SIG-M5 (cell line): ENCODE measurements around the gene GIPC2.
"Not testable (repeated sequence)": the region's sequence is repeated elsewhere in the genome, so short reads cannot be mapped to it uniquely, and the experiment has no call there.

Experiments
- DNase-seq: peaks from one replicate; lab custom pipeline; 2025; lab: John Stamatoyannopoulos, UW

Gene GIPC2

DNA sequence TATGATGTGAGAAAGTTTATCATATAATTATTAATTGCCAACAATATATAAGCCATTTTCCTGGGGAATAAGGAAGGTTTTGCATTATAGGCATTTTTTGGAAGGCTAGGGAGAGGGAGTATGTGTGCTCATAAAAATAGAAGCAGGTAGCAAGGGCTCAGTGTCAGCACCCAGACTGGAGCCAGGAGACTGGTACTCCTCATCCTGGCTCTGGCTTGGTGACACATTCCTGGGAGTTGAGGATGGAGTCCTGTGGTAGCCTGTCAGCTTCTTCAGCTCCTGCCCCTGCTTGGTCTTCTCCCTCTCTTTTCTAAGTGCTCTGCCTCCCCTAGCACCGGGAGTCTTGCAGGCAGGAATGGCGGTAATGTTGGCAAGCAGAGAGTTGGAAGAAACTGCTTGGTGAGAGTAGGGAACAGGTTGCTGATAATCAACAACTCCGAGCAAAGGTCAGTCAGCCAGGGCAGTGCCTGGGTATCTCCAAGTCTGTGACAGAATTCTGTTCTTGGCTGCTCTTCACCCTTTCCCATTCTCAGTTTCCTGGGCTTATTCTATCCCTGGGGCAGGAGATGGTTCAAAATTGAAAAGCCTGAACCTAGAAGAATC lies 23.0 kb downstream of the GIPC2 start:
- no peak for DNase-seq

DNA sequence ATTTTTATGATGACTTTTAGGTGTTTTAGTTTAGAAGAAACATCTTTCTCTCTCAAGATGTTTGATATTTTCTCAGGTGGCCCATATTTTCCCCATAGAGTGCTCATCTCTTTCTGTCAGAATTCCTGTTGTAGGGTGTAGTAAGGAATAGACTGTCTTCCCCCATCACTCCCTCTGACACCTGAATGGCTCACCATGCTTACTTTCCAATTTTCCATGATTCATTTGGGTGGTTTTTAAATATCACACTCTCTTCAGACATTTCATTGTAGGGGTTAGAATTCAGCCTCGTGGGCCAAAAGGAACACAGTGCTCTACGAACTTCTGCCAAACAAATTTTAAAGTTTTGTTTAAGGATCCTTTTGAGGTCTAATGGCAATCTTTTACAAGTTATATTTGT lies 24.0 kb downstream of the GIPC2 start:
- no peak for DNase-seq

GRCh38 chr1:78070210-78070609 lies 24.4 kb downstream of the GIPC2 start:
- no peak for DNase-seq

GRCh38 chr1:78070758-78071157 lies 25.0 kb downstream of the GIPC2 start:
- no peak for DNase-seq

DNA sequence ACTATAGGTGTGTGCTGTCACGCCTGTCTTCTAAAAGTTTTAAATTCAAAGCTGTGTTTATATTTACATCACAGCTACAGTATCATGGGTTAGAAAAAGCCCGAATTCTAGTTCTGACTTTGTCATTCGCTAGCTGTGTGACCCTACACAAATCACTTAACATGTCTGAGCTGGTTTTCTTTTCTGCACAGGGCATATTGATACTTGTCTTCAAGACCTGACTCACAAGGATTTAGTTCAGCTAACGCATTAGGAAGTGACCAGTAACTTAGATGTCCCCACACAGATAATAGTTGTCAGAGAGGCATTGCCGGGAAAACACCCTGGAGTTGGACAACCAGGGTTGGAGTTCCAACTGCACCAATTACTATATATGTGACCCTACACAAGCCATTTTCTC lies 25.9 kb downstream of the GIPC2 start:
- no peak for DNase-seq

DNA sequence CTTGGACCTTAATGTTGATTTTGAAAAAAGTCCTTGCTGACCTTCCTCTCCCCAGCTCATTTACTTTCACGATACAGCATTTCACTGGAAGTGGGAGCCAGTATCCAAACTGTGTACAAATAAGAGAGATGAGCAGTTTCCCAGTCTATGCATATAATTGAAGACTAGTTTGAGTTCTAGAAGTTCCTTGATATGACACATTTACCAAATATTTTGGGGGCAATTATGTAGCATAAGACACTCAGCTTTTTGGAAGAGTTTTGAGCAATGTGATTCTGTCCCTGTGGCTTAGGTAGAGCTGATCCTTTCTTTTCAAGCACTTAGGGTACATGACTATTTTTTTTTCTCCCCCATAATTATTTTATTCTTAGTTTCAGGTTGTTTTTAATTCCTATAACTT lies 26.4 kb downstream of the GIPC2 start:
- no peak for DNase-seq

GRCh38 chr1:78073441-78073840 lies 27.7 kb downstream of the GIPC2 start:
- DNase-seq = no peak

DNA sequence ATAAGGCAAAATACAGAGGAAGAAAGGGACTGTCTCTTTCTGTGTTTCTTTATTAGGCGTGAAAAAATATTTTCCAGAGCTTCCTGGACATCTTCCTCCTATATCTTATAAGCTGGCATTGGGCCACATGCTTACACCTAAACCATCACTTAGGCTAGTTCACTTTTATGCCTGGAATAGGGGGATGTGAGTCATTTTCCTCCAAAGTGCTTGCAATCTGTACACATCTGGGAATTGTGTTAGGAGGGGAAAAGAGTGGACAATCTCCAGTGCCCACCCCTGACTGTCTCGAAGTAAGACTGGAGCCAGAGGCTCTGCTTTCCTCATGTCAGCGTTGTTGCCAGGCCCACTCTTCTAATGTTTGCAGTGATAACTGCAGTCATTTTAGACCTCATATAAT lies 29.9 kb downstream of the GIPC2 start:
- DNase-seq = no peak

GRCh38 chr1:78078358-78078757 lies 32.6 kb downstream of the GIPC2 start:
- DNase-seq = no peak

- no peak for DNase-seq
Measured at GRCh38 chr1:78079580-78079979, 33.8 kb downstream of the GIPC2 start.

DNA sequence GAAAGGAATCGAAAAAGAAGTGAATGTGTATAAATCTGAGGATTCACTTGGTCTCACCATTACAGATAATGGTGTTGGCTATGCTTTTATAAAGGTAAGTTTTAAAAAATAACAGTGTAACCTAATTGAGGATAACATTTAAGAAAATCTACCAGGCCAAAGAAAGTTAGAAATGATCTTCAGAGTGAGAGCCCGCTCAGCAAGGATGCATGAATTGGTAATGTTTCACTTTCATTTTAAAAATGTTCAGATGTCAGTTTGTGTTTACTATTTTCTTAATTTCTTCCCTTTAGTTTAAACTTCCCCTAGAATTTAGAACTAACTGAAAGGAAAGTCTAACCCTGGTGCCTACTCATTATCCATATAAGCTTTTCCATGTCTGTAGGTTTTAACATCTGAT lies 35.0 kb downstream of the GIPC2 start:
- no peak for DNase-seq

DNA sequence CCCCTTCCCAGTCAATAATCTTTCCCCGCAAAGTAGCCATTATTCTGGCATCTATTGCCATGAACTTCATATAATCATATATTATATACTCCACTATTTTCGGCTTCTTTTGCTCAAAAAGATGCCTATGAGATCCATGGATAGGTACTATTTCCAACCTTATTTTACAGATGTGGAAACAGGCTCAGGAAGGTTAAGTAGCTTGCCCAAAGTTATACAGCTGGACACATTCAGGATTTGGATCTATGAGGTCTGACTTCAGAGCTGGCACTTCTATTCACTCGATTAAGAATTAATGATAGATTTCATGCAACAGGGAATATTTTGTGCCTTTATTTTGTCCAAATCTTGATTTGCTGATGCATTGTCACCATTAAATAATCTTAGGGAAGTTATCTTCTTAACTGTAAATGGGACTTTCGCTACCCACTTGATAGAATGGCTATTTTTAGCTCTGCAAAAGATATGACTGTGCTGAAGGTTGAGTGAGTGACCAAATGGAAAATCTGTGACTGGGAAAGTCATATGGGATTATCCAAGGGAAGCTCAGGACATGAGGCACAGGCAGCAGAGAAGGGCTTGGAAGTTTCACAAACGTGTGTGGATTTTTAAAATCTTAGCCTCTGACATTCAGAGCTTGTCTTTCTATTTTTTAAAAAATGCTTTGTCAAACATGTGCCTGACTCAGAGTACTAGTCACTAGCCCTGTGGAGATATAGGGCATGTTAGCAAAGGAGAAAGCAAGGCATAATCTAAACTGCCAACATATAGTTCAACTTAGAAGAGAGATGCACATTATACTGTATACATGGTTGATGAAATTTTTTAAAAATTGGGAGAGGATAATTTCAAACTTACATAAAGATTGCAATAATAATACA lies 36.5 kb downstream of the GIPC2 start:
- no peak for DNase-seq

GRCh38 chr1:78084639-78085038 lies 38.9 kb downstream of the GIPC2 start:
- not testable (repeated sequence) for DNase-seq

- no peak for DNase-seq
Measured at GRCh38 chr1:78086697-78087096, 40.9 kb downstream of the GIPC2 start.

DNA sequence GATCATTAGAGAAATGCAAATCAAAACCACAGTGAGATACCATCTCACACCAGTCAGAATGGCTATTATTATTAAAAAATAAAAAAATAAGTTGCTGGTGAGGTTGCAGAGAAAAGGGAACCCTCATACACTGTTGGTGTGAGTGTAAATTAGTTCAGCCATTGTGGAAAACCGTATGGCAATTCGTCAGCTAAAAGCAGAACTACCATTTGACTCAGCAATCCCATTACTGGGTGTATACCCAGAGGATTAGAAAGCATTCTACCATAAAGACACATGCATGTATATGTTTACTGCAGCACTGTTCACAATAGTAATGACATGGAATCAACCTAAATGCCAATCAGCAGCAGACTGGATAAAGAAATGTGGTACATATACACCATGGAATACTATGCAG lies 42.2 kb downstream of the GIPC2 start:
- no peak for DNase-seq

GRCh38 chr1:78088486-78088885 lies 42.7 kb downstream of the GIPC2 start:
- DNase-seq = no peak

- DNase-seq = no peak
Measured at GRCh38 chr1:78089010-78089409, 43.2 kb downstream of the GIPC2 start.

DNA sequence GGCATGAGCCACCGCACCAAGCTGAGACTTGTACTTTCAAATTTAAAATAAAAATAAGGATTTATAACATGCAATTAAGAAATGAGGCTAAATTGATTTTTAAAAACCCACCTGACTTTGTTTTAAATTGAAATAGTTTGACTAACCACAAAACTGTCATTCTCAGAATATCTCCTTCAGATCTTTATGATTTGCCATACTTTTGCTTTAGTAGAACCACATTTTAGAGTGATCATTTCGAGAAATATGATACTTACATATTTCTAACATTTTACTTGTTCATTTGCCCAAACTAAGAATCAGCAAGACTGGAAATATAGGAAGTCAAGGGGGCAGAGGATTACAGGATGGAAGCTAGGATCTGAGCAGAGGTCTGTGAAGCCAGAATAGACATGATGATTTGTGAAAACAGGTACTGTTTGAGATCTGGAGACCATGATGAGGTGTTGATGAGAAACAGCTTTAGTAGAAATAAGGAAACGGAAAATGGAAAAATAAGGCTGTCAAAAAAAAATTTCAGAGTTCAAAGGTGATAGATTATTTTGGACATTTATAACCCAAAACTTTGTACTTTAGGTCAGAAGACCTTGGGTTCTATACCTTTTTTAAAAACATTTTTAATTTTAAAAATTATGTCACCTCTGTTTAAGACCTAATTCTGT lies 44.8 kb downstream of the GIPC2 start:
- DNase-seq = no peak

DNA sequence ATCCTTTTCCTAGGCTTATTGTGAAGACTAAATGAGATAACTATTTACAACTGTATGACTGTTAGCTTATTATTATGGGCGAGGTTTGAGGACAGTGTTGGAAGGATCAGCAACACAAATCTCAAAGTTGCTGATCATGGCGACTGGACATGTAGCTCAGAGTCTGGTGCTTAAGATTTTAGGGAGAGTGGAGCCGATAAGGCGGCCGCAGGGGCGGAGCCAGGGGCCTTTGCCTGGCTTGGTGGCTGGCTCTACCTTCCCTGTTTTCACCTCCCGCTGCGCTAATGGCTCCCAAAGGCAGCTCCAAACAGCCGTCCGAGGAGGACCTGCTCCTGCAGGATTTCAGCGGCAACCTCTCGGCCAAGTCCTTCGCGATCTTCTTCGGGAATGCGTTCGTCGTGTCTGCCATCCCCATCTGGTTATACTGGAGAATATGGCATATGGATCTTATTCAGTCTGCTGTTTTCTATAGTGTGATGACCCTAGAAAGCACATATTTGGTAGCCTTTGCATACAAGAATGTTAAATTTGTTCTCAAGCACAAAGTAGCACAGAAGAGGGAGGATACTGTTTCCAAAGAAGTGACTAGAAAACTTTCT lies 45.5 kb downstream of the GIPC2 start:
- DNase-seq = no peak

DNA sequence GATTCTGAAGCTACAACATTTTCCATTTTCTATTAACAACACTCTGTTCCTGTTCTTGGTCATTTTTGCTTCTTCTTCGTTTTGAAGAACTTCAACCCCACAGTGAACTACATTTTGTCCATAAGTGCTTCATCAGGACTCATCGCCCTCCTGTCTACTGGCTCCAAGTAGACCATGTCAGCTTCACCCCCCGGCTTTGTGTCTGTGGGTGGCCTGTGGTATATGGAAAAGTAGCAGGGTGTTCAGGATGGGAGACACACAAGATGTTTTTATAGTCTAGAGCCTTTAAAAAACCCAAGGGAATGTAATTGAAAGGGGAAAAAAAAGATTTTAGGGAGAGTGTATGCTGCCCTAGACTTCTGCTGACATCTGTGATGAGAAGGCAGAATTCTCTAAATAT lies 46.1 kb downstream of the GIPC2 start:
- DNase-seq = no peak

GRCh38 chr1:78092643-78093042 lies 46.9 kb downstream of the GIPC2 start:
- DNase-seq = no peak

- DNase-seq = no peak
Measured at GRCh38 chr1:78093560-78093959, 47.8 kb downstream of the GIPC2 start.

GRCh38 chr1:78094639-78095038 lies 48.9 kb downstream of the GIPC2 start:
- DNase-seq = no peak
